CD4-positive, alpha-beta T cell treated with Interleukin-1 beta for 1 hour (primary cell): ENCODE data around the gene SPTSSB.

Source experiments
- DNase-seq, 2 donors: peaks; one replicate each; pipeline ENCODE4 v3.0.0-alpha.2; 2020 to 2022

SPTSSB gene

DNA sequence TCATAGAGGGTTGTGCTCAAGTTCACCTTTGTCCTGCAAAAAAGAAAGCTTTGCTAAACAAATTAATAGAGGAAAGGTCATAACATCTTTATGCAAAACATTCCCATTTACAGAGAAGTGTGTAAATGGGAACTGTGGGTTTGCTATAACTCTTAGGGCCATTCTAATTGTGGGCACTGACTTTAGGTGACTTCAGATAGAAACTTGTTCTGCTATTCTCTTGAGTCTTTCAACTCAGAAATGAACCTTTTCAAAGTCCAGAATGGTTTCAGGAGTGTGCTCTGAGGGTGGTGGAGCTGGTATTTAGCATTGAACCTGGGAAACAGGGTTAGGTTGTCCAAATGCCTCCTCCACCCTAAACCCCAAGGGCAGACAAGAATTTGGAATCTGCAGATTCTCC, 34.0 kb downstream of the SPTSSB start:
- no peak for DNase-seq

- no peak for DNase-seq
These were observed 34.7 kb downstream of the SPTSSB start for GRCh38 chr3:161336661-161337060.

GRCh38 chr3:161333696-161334095, 37.6 kb downstream of the SPTSSB start:
- DNase-seq: no peak

- no peak for DNase-seq
These were observed 38.5 kb downstream of the SPTSSB start for GRCh38 chr3:161332792-161333191.

- no peak for DNase-seq
These were observed 46.3 kb downstream of the SPTSSB start for GRCh38 chr3:161325059-161325458.

DNA sequence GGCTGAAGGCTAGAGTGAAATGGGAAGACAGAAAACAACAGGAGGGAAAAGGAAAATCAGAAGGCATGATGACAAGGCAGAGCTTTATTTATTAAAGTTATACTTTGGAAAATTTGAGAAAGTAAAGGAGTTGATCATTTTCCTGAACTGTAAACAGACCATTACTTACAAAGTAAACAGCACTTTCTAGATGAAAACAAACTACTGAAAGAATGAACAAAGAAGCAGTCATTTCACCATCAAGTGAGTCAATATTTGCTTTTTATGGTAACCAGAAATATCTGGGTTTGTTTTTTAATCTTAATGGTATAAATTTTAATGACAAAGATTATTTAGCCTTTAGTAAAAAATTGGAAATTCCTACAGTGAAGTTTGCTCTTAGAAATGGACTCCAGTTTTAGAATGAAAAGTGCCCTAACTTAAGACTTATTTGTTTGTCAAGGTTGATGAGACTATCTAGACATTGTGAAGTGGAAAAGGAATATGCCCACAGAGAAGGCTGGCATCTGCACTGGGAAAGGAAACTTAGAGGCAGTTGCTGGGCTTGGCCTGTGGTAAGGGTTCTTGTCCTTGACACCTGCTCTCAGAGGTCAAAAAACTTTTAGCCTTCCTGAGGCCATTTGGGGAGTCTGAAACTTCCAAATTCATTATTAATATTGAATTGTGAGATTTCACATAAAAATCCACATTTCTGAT, 47.2 kb downstream of the SPTSSB start:
- DNase-seq: no peak

DNA sequence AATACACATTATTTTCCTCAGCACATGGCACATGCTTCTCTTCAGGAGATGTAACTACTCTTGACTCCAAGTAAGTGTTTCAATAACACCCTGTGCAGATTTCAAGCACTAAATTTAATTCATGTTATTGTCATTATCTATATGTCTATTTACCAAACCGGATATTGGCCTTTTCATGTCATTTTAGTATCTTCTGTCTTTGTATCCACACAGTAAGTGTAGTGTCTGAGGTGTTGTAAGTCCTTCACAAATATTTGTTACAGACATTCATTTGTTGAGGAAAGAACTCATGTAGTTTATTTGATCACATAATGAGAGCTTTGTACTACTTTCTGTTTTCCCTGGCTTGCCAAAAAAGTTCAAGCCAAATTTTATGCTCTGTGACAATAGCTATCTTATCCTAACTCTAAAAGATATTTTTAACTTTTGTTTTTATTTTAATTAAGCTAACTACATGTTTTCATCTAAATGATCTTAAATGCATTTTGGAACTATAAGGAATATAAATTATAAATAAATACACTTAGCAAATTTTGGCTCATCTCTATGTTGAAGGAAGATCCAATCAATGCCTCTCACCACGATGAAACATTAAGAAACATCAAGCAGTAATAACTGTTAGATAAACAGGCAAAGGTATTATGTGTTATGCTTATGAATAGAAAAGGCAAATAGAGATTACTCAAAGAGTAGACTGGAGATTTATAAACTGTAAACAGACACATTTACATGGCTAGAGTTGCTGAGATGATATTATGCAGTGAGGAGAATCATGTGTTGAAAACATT, 48.3 kb downstream of the SPTSSB start:
- DNase-seq: no peak

DNA sequence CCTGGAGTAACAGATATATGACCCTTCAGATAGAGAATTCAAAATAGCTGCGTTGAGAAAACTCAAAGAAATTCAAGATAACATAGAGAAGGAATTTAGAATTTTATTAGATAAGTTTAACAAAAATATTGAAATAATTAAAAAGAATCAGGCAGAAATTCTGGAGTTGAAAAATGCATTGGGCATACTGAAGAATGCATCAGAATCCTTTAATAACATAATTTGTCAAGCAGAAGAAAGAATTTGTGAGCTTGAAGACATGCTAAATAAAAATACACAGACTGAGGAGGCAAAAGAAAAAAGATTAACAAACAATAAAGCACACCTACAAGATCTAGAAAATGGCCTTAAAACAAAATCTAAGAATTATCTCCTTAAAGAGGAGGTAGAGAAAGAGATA, 50.5 kb downstream of the SPTSSB start:
- DNase-seq: no peak

- DNase-seq: no peak
These were observed 51.5 kb downstream of the SPTSSB start for GRCh38 chr3:161319867-161320266.

- DNase-seq: no peak
These were observed 54.2 kb downstream of the SPTSSB start for GRCh38 chr3:161317077-161317476.

- DNase-seq: no peak
These were observed 55.2 kb downstream of the SPTSSB start for GRCh38 chr3:161316006-161316689.

DNA sequence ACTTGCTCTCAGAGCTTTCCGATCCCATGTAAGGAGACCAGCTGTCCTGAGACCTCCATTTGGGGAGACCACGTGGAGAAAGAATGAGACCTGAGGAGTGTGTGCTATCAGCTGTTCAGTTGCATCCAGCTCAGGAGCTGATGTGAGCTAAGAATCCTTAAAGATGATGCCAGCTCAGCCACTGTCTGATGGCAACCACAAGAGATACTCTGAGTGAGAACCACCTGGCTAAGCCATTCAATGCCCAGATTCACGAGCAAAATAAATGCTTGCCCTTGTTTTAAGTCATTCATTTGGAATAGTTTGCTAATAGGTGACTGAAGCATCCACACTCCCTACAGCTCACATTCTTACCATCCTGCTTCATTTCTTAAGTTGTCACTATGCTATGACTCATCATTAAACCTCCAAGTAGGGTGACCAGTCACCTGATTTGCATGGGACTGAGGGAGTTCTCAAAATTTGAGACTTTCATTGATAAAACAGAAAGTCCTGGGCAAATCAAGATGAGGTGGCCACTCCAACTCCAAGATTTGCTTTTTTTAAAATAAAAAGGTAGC, 56.4 kb downstream of the SPTSSB start:
- DNase-seq: no peak

GRCh38 chr3:161310649-161311423, 60.5 kb downstream of the SPTSSB start:
- peak; percentile 28 to 57 for DNase-seq

GRCh38 chr3:161305095-161305991, 66.0 kb downstream of the SPTSSB start:
- DNase-seq: peak in 1 of 2 donors; percentile 23

GRCh38 chr3:161296814-161297213, 74.5 kb downstream of the SPTSSB start:
- DNase-seq: no peak

- DNase-seq: no peak
These were observed 76.0 kb downstream of the SPTSSB start for GRCh38 chr3:161295325-161295724.
